GM12891 (cell line): ENCODE measurements around the gene C1QTNF5.

ENCODE experiments used
- POLR2A ChIP-seq: IDR thresholded peaks from 2 replicates; pipeline ENCODE4 v1.6.1; 2011; ENCODE audit warnings: low read depth, low read length, control low read depth
- POLR2AphosphoS5 ChIP-seq: IDR thresholded peaks from 2 replicates; pipeline ENCODE4 v1.6.1; 2011; ENCODE audit warnings: low read depth, low read length, control low read depth
- TAF1 ChIP-seq: IDR thresholded peaks from 2 replicates; pipeline ENCODE4 v1.6.1; 2011; ENCODE audit warnings: low read depth, low read length, control low read depth

DNA sequence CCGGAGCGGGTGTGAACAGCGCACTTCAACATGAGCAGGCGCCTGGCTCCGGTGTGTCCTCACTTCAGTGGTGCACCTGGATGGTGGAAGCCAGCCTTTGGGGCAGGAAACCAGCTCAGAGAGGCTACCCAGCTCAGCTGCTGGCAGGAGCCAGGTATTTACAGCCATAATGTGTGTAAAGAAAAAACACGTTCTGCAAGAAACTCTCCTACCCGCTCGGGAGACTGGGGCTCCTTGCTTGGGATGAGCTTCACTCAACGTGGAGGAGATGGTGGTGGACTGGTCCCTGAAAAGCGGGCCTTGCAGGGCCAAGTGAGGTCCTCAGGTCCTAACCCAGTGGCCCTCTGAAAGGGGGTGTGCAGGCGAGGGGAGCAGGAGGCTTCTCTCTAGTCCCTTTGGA is 31.3 kb downstream of the C1QTNF5 start:
- TF ChIP-seq POLR2AphosphoS5 = no peak
- no peak for TF ChIP-seq POLR2A
- TF ChIP-seq TAF1 = no peak
